Frontal cortex (tissue), 4 donors: ENCODE data around the gene SPP2. TPM values are rescaled to one million over a fixed set of nuclear protein-coding genes. Genes with fewer than 3 reads are reported as not detected.

Experiments
- DNase-seq, 2 donors: peaks; one replicate each; pipeline ENCODE4 v3.0.0; 2012; ENCODE audit warnings: low spot score in 2 of 2
- FAIRE-seq: peaks from 2 replicates; lab custom pipeline; 2012; peaks lifted over from hg19 to GRCh38; lab: Jason Lieb, UNC
- total RNA-seq: library from RNA; depleted of rRNA; stranded (reverse); fragments of >200 nt; gene quantifications from one replicate; pipeline ENCODE4 v1.2.3, GENCODE V29; 2014
- donor health status: control.
- donor health status: control.
- donor health status: control.

Gene SPP2
- not detected for total RNA-seq

DNA sequence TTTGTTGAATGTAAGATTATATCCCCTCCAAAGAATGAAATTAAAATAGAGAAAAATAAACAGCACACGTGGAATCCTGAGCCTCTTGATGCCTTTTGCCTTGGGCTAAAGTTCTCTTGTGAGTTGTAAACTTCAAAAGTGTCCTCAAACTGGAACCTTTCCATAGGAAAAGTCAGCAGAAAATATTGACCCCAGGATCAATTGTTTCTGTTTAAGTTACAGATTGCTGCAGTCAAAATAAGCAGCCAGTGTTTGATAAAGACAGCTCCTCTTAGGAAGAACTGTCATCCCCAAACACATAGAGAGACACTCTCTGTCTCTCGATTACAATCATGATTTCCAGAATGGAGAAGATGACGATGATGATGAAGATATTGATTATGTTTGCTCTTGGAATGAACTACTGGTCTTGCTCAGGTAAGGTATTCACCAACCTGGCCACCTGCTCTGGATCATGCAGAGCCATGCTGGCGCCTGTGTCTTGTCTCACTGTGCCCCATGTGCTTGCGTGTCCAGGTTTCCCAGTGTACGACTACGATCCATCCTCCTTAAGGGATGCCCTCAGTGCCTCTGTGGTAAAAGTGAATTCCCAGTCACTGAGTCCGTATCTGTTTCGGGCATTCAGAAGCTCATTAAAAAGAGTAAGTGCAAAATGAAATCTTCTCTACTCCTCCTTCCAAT lies at the start of gene SPP2:
Gene SPP2 (plus strand): TSS at position 248 of the 681 bp plus-strand sequence. CDS start 85 bp downstream, at position 333.
- no peak for DNase-seq
- FAIRE-seq: no peak

GRCh38 chr2:234001380-234002160 lies 48.9 kb upstream of the SPP2 start:
- FAIRE-seq (no peak), DNase-seq (no peak)

- no peak for FAIRE-seq
- no peak for DNase-seq
Observed at GRCh38 chr2:234002281-234002680, 48.2 kb upstream of the SPP2 start.

- DNase-seq: no peak
- no peak for FAIRE-seq
Observed at GRCh38 chr2:234003972-234004617, 46.4 kb upstream of the SPP2 start.

GRCh38 chr2:234005126-234005525 lies 45.4 kb upstream of the SPP2 start:
- no peak for FAIRE-seq
- DNase-seq: no peak

- DNase-seq: no peak
Observed at GRCh38 chr2:234006501-234006900, 44.0 kb upstream of the SPP2 start.

DNA sequence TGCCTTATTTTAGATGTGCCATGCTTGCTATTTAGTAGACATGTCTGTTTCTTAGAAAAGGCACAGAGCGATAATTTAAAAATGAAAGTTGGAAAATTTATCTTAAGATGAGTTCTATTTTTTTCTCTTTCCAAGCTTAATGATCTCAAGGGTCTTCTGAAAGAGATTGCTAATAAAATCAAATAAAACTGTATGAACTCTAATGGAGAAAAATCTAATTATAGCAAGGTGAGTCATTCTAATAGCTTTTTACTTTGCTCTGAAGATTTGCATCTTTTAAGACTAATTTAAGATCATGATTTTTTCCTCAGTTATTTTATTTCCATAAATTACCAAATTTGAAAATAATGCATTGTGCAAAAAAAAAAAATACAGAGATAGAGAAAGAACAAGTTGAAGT lies 36.1 kb upstream of the SPP2 start:
- DNase-seq (no peak), FAIRE-seq (no peak)

More at GRCh38 chr2:234006501-234006900, 44.0 kb upstream of the SPP2 start:
- FAIRE-seq: no peak

- FAIRE-seq (no peak), DNase-seq (no peak)
Observed at GRCh38 chr2:234015861-234016260, 34.6 kb upstream of the SPP2 start.

DNA sequence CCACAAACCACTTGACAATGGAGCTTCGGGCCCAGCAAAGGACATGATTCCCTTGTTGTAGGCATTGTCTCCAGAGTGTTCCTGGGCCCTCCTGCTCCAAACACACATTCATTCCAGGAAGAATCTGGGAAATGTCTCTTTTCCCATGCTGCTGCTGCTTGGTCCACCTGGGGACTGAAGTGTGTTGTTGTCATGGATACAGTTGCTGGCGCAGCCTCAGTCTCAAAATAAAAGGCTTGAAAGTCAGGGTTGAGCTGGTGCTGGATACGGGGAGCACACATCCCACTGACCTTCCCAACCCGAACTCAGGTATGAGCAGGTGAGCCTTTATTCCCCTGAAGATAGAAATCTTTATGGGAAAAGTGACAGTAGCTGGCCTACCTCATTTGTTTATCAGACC lies 30.6 kb upstream of the SPP2 start:
- DNase-seq (no peak), FAIRE-seq (no peak)

DNA sequence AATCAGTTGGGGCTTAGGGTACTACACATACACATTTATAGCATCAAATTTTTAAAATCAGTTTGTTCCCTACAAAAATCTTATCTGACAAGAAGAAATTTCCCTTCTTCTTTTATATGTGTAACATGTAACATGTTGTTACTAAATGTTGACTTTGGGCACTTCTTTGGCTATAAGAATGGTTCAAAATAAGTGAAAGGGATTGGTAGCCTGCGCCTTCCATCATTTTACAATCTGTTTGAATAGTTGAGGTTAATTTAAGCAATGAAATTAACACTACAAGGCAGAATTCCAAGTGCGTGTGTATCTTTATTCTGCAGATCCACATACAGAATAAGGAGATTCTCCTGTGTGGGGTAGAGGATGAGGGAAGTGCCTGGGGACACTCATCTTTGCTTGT lies 30.2 kb upstream of the SPP2 start:
- DNase-seq: no peak
- no peak for FAIRE-seq

DNA sequence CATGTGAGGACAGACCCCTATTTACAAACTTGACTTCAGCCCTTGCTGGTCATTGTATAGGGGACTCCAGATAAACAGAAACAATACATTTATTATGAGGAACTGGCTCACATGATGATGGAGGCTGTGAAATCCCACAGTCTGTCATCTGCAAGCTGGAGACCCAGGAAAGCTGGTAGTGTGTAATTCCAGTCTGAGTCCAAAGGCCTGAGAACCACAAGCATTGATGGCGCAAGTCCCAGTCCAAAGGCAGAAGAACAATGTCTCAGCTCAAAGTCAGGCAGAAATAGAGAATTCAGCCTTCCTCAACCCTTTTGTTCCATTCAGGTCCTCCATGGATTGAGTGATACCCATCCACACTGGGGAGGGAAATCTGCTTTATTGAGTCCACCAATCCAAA lies 28.1 kb upstream of the SPP2 start:
- no peak for FAIRE-seq
- DNase-seq: no peak

- FAIRE-seq: no peak
- DNase-seq: no peak
Observed at GRCh38 chr2:234024304-234024703, 26.2 kb upstream of the SPP2 start.

DNA sequence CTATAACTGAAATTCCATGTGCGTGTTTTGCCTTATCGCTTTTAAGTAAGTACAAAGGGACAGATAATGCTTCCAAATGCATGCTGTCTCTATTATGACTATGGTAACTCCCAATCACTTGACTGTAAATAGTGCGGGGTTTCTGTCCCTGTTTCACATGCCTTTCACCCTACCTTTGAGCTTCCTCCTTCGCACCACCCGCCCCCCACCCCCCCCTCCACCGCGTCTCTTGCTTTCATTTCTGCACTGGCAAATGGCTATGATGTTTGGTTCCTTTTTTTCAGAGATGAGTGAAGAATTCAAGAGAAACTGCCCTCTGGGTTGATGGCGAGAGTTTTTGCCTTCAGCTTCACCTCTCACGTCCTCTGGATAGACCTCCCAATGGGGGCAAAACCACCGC lies 25.0 kb upstream of the SPP2 start:
- DNase-seq (no peak), FAIRE-seq (no peak)

- FAIRE-seq (no peak), DNase-seq (no peak)
Observed at GRCh38 chr2:234025891-234026401, 24.6 kb upstream of the SPP2 start.

DNA sequence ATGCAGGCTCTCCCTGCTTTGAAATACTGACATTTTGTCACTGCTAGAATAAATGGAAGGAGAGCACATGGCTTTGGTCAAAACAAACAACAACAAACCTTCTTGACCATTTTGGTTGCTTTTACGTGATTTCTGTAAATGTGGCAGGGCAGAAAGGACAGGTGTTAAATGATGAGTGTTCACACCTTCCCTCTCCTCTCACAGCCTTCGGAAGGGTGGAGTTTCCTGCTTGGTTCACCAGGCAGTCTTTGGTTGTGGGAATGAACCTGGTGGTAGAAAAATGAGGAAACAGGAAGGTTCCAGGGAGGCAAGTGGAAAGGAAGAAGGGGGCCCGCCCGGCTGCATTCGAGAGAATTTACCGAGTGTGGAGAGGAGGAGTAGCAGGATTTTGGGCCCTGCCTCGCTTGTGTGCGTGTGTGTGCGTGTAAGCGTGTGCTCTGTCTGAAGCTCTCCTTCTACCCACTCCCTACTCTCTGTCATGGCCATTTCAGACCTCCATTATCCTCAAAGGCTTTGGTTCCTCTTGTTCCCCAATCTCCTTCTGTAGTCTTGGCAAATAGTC lies 23.7 kb upstream of the SPP2 start:
- FAIRE-seq: no peak
- DNase-seq: no peak

GRCh38 chr2:234027641-234028040 lies 22.9 kb upstream of the SPP2 start:
- no peak for DNase-seq
- no peak for FAIRE-seq

- DNase-seq (no peak), FAIRE-seq (no peak)
Observed at GRCh38 chr2:234029150-234029733, 21.3 kb upstream of the SPP2 start.

GRCh38 chr2:234031207-234031606 lies 19.3 kb upstream of the SPP2 start:
- no peak for FAIRE-seq
- no peak for DNase-seq

GRCh38 chr2:234032279-234032856 lies 18.1 kb upstream of the SPP2 start:
- FAIRE-seq (no peak), DNase-seq (no peak)

DNA sequence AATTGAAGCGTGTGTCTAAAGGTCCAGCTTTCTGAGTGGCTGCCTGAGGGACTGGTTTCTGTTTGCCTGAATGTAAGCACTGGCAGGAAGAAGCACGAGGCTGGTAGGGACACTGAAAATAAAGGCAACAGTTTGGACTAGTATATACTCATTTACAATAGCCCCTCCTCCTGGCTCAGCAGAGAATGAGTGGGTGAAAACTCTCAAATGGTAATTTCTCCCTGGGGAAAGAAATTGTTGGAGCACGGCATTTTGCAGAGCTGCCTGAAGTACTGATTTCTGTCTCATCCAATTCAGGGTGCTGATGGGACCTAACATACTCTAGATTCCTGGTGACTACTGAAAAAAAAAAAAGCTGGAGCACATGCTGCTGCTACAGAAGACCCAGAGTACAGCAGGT lies 17.3 kb upstream of the SPP2 start:
- DNase-seq: no peak
- FAIRE-seq: no peak
